Spleen (tissue), 7 donors: ENCODE data around the gene TEX30.

ENCODE experiments used
- CTCF ChIP-seq, 11 experiments: fragments of 200-600 bp in 7 of 11; fragments of 450-650 bp in 4 of 11; sonication (generic) in 4 of 11; IDR thresholded peaks in 8 of 11; conservative IDR thresholded peaks in 3 of 11; 1 replicate in 7 of 11; 2 replicates in 4 of 11; pipeline versions ENCODE4 v1.4.0 to v1.8.0; 2016 to 2021; ENCODE audit warnings: antibody characterized with exemption in 11 of 11, inconsistent platforms in 4 of 11, mild to moderate bottlenecking in 1 of 11
- POLR2A ChIP-seq, 3 donors: fragments of 450-650 bp; IDR thresholded peaks; one replicate each; pipeline ENCODE4 v1.5.1; 2017; ENCODE audit warnings: antibody characterized with exemption in 3 of 3, mild to moderate bottlenecking in 1 of 3
- donor health status: DM: no; HTN: no; CAD: no; lungs with moderate emphysema.
- donor health status: DM: no; HTN: no; CAD: no.
- donor health status: DM: no; HTN: no; CAD: no.

DNA sequence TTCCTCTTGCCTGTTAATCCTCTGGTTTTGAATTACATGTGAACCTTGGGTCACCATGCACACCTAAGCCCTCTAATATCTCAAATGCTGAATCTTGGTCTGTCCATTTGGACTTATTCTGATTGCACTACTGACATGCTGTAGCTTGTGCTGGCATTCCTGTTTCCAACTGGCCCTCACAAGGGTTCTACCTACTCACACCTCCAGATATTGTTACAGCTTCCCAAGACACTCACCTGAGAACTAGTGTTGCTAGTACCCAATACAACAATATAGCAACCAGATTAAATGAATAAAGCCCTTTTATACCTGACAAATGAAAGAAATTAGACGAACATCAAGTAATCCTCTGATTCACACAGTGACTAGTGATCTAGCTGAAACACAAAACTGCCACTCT lies 16.6 kb downstream of the TEX30 start:
- TF ChIP-seq CTCF (IDR thresholded peaks at IDR 0.05 in 8 of 11, conservative IDR thresholded peaks at IDR 0.05 in 3 of 11) (no peak), POLR2A (IDR thresholded peaks at IDR 0.05) (no peak)
